HL-60 (cell line): Measurements from ENCODE around the gene CPVL.

Source experiments
- DNase-seq, 2 experiments: peaks; one replicate each; pipeline ENCODE4 v3.0.0-alpha.2; 2010 to 2020; ENCODE audit warnings: low read depth in 1 of 2, low spot score in 1 of 2
- H3K27ac ChIP-seq: fragments of 250-450 bp; sonication (Bioruptor Pico); replicated peaks from 2 replicates; pipeline ENCODE4 v1.5.1; 2020; ENCODE audit warnings: mild to moderate bottlenecking, moderate library complexity
- H3K27me3 ChIP-seq: fragments of 250-450 bp; sonication (Bioruptor Pico); 2 replicates; pipeline ENCODE4 v1.5.1; 2021; ENCODE audit warnings: mild to moderate bottlenecking, moderate library complexity; ENCODE audit not compliant: insufficient read depth, poor library complexity, severe bottlenecking
- H3K4me3 ChIP-seq: replicated peaks from 2 replicates; pipeline ENCODE4 v1.5.1; 2011; ENCODE audit warnings: mild to moderate bottlenecking, control low read depth, low read length; ENCODE audit not compliant: insufficient read depth
- CTCF ChIP-seq: IDR thresholded peaks from one replicate; pipeline ENCODE4 v1.5.1; 2011; ENCODE audit warnings: low read length, control low read depth, inconsistent platforms; ENCODE audit not compliant: insufficient read depth
- GABPA ChIP-seq: IDR thresholded peaks from 2 replicates; pipeline ENCODE4 v1.6.1; 2012; ENCODE audit warnings: low read depth
- POLR2AphosphoS5 ChIP-seq: IDR thresholded peaks from 2 replicates; pipeline ENCODE4 v1.6.1; 2012; ENCODE audit warnings: low read depth
- REST ChIP-seq: IDR thresholded peaks from 2 replicates; pipeline ENCODE4 v1.6.1; 2012; ENCODE audit warnings: low read depth; ENCODE audit not compliant: insufficient replicate concordance
- SPI1 ChIP-seq: IDR thresholded peaks from 2 replicates; pipeline ENCODE4 v1.6.1; 2012; ENCODE audit warnings: low read depth, mild to moderate bottlenecking, borderline replicate concordance

CPVL gene

GRCh38 chr7:29084832-29085231, 61.5 kb downstream of the CPVL start:
- TF ChIP-seq SPI1 (peak; percentile 51; the same call in 1 of the 2 replicates), CTCF (no peak)
- no peaks in the 10 kb centered on the region for H3K27me3 ChIP-seq
- DNase-seq, result peak in 1 of 2 experiments; percentile 19
- H3K4me3 ChIP-seq, result no peak overlapping the region
- no peak overlapping the region for H3K27ac ChIP-seq

GRCh38 chr7:29080803-29081202, 65.5 kb downstream of the CPVL start:
- DNase-seq, result no peak
- Histone ChIP-seq H3K4me3 (no peak overlapping the region), H3K27ac (no peak overlapping the region), H3K27me3 (peaks cover 6% of the 10 kb centered on the region)
- TF ChIP-seq POLR2AphosphoS5, result no peak
- TF ChIP-seq GABPA, result no peak
- TF ChIP-seq SPI1, result no peak
- TF ChIP-seq REST, result no peak
- TF ChIP-seq CTCF, result no peak

GRCh38 chr7:29078311-29079260, 67.8 kb downstream of the CPVL start:
- Histone ChIP-seq H3K4me3 (no peak overlapping the region), H3K27me3 (peaks cover 6% of the 10 kb centered on the region), H3K27ac (no peak overlapping the region)
- no peak for TF ChIP-seq POLR2AphosphoS5
- TF ChIP-seq SPI1, result no peak
- no peak for TF ChIP-seq REST
- TF ChIP-seq GABPA, result no peak
- no peak for TF ChIP-seq CTCF
- DNase-seq, result no peak
